AG10803 (cell line): ENCODE results near the gene TMEM184C.

Experiments used
- DNase-seq: peaks from one replicate; pipeline ENCODE4 v3.0.0; 2010; ENCODE audit warnings: low read depth
- H3K4me3 ChIP-seq: 2 replicates; pipeline ENCODE4 v1.5.1; 2011; ENCODE audit warnings: mild to moderate bottlenecking, low read length, control low read depth
- CTCF ChIP-seq: conservative IDR thresholded peaks from 2 replicates; pipeline ENCODE4 v1.5.1; 2011; ENCODE audit warnings: mild to moderate bottlenecking, low read length, control low read depth, inconsistent platforms

TMEM184C gene

GRCh38 chr4:147717878-147718277, 100.7 kb downstream of the TMEM184C start:
- TF ChIP-seq CTCF, result no peak

More at GRCh38 chr4:147717878-147718277, 100.7 kb downstream of the TMEM184C start:
- DNase-seq, result no peak
- no peak overlapping the region for H3K4me3 ChIP-seq
